Measurements from ENCODE around the gene MORF4L2. TPM values are rescaled to one million over a fixed set of nuclear protein-coding genes. Genes with fewer than 3 reads are reported as not detected.
"Not testable (repeated sequence)": the region's sequence is repeated elsewhere in the genome, so short reads cannot be mapped to it uniquely, and the experiment has no call there.

MORF4L2 gene
- total RNA-seq, 4 donors from 2014 or later = 171 to 235 (median 185) TPM

DNA sequence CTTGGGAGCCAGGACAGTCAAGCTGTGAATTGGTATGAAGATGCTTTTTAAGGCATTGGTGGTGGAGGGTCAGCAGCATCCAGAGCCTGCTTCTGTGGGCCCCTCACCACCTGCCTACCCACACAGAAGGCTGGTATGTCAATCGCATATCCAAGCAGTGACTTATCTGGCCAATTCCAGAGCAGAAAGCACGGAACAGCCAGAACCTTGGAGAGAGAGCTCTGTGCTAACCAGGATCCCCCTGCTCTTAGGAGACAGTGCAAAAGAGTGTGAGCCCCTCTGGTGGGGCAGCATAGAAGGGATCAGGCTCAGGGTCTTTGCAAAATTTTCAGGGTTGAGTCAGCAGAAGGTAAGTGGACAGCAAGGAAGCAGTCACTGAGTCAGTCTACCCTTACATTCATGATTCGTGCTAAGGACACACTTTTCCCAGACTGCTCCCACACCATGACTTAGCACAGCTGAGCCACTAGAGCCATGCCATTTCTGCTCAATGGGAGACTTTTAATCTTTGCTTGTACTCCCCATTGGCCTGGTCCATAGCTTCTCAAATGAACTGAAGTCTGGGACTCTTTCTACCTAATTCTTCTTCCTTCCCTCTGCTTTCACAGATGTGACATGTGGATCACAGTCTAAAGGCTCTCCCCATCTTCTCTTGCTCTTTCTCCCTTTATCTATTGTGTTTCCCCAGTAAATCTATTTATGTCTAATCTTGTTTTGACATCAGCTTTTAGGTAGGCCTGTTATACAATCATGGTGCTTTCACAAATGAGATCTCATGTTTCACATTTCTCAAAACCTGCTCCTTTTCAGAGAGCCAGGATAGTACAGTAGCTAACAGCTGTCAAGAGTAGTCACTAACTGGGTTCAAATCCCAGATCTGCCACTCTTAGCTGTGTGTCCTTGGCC, 20.0 kb downstream of the MORF4L2 start:
- Histone ChIP-seq H3K27me3 (no peaks in the 10 kb centered on the region), H3K9me3 (no peaks in the 10 kb centered on the region), H3K4me1 (no peaks in the 10 kb centered on the region), H3K36me3 (no peaks in the 10 kb centered on the region), H3K4me3 (no peak overlapping the region), H3K27ac (no peak overlapping the region)
- 66% methylated on average over 3 of the region's 3 CpGs; no CpG with 5 or more reads in 1 of the 2 donors for WGBS, 2 donors (ENCODE audit: low coverage in 1 of 2)
- intact Hi-C loops (cut with DNase I; ENCODE audit: low total_unique reads) (no loop called here), in situ Hi-C loops (cut with MboI; ENCODE audit: low pct_ligation_motif_present in 1 of 4, low pct_unique_long_range_greater_than_20kb in 1 of 4, low sequenced_read_pairs in 3 of 4) (no loop called here)
- TF ChIP-seq POLR2AphosphoS5 (IDR thresholded peaks at IDR 0.05) = no peak
- TF ChIP-seq EP300 (IDR thresholded peaks at IDR 0.05; ENCODE audit: low read depth) = no peak
- TF ChIP-seq, protein P1, sequence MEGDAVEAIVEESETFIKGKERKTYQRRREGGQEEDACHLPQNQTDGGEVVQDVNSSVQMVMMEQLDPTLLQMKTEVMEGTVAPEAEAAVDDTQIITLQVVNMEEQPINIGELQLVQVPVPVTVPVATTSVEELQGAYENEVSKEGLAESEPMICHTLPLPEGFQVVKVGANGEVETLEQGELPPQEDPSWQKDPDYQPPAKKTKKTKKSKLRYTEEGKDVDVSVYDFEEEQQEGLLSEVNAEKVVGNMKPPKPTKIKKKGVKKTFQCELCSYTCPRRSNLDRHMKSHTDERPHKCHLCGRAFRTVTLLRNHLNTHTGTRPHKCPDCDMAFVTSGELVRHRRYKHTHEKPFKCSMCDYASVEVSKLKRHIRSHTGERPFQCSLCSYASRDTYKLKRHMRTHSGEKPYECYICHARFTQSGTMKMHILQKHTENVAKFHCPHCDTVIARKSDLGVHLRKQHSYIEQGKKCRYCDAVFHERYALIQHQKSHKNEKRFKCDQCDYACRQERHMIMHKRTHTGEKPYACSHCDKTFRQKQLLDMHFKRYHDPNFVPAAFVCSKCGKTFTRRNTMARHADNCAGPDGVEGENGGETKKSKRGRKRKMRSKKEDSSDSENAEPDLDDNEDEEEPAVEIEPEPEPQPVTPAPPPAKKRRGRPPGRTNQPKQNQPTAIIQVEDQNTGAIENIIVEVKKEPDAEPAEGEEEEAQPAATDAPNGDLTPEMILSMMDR (IDR thresholded peaks at IDR 0.05) = no peak
- TF ChIP-seq POLR2A (IDR thresholded peaks at IDR 0.05) = no peak
- no peak for DNase-seq

DNA sequence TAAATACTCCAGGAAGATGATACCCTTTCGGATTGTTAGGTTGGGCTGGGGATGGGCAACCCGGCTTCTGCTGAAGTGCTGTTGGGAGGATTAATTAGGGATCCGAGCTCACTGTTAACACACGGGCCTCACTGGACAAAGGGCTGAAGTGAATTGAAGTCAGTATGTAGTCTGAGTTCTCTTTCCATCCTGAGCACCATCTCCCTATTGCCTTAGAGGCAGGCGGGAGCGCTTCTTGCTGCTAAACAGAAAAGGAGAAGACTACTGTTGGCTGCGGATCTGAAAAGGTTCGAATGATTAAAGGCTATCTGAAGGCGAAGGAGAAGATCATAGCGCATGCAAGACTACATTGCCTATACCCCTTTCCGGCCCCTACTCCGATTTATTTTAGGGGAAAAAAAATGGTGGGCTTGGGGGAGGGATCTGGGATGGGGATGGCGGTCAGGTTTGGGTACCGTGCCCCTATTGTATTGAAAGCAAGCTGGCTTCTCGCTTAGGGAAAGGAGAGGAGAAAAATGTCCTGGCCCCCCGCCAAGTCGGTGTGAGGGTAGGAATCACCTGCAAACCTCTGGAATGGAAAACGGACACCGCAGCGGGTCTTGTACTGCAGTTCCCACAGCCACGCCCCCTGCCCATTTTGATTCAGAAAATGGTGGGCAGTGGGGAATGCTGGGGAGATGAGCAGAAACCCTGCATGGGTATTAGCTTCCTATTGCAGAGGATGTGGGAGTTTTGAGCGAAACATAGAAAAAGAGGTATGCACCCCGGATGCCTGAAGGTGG, 22.3 kb downstream of the MORF4L2 start:
- no peaks in the 10 kb centered on the region for H3K36me3 ChIP-seq
- H3K9me3 ChIP-seq = no peaks in the 10 kb centered on the region
- WGBS, 2 donors (ENCODE audit: low coverage in 1 of 2) = 29 to 48% methylated on average over 6 to 23 of the region's 23 CpGs
- no peak overlapping the region for H3K27ac ChIP-seq
- no peak for DNase-seq
- H3K4me3 ChIP-seq = no peak overlapping the region
- no peaks in the 10 kb centered on the region for H3K4me1 ChIP-seq
- in situ Hi-C loops (cut with MboI; ENCODE audit: low pct_ligation_motif_present in 1 of 4, low pct_unique_long_range_greater_than_20kb in 1 of 4, low sequenced_read_pairs in 3 of 4) = no loop called here
- no peaks in the 10 kb centered on the region for H3K27me3 ChIP-seq
- TF ChIP-seq, protein P1 (IDR thresholded peaks at IDR 0.05) = no peak
- intact Hi-C loops (cut with DNase I; ENCODE audit: low total_unique reads) = no loop called here

DNA sequence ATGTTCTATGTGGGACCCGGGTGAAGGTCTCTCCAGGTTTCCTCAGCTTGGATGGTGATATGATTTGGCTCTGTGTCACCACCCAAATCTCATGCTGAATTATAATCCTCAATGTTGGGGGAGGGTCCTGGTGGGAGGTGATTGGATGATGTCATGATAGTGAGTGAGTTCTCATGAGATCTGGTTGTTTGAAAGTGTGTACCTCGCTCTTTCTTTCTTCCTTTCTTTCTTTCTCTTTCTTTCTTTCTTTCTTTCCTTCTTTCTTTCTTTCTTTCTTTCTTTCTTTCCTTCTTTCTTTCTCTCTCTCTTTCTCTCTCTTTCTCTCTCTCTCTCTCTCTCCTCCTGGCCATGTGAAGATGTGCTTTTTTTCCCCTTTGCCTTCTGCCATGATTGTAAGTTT, 27.0 kb downstream of the MORF4L2 start:
- in situ Hi-C loops (cut with MboI; ENCODE audit: low pct_ligation_motif_present in 1 of 4, low pct_unique_long_range_greater_than_20kb in 1 of 4, low sequenced_read_pairs in 3 of 4); H3K36me3 ChIP-seq: not testable (repeated sequence)

DNA sequence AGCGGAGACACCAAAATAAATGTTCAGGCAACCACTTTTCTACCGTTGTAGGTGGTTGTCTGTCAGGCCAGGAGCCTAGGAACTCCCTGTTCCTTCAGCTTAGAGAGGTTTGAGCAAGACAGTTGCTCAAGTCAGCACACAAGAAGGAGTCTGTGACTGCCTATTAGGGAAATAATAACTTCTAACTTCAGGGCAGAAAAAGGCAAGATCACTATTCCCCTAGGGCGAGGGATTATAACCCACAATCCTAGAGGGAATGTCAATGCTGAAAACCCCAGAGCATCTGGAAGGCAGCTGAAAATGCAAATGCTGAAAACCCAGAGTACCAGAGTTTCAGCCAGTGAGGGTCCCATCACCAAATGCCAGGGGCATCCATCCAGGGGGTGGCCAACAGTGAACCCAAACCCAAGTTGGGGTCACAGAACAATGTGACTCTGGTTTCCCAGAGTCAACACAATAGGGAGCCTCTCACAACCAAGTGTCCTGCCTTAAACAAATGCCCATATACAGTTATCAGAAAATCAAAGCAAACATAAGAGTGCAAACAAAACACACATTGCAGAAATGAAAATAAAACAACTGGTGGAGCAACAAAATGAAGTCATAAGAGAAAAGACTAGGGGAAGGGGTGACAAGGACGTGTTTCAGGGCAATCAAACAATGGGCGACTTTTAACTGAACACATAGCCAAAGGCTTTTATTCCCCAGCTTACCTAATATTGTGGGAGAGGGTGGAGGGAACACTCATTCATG, 27.6 kb downstream of the MORF4L2 start:
- in situ Hi-C loops (cut with MboI; ENCODE audit: low pct_ligation_motif_present in 1 of 4, low pct_unique_long_range_greater_than_20kb in 1 of 4, low sequenced_read_pairs in 3 of 4) = no loop called here
- H3K27ac ChIP-seq = no peak overlapping the region
- no peak for DNase-seq
- H3K27me3 ChIP-seq = no peaks in the 10 kb centered on the region
- H3K36me3 ChIP-seq = no peaks in the 10 kb centered on the region
- no peak for TF ChIP-seq EP300 (IDR thresholded peaks at IDR 0.05; ENCODE audit: low read depth)
- TF ChIP-seq POLR2AphosphoS5 (IDR thresholded peaks at IDR 0.05) = no peak
- TF ChIP-seq POLR2A (IDR thresholded peaks at IDR 0.05) = no peak
- TF ChIP-seq, protein P1 (IDR thresholded peaks at IDR 0.05) = no peak
- intact Hi-C loops (cut with DNase I; ENCODE audit: low total_unique reads) = no loop called here
- no peaks in the 10 kb centered on the region for H3K9me3 ChIP-seq
- WGBS, 2 donors (ENCODE audit: low coverage in 1 of 2) = 20 to 51% methylated on average over 1 to 5 of the region's 5 CpGs
- no peak overlapping the region for H3K4me3 ChIP-seq
- no peaks in the 10 kb centered on the region for H3K4me1 ChIP-seq

More for the DNA sequence above, 27.0 kb downstream of the MORF4L2 start:
- H3K4me1 ChIP-seq; H3K27me3 ChIP-seq; H3K27ac ChIP-seq; H3K4me3 ChIP-seq; intact Hi-C loops (cut with DNase I; ENCODE audit: low total_unique reads); DNase-seq; H3K9me3 ChIP-seq: not testable (repeated sequence)
- WGBS, 2 donors (ENCODE audit: low coverage in 1 of 2) = 78% methylated on average over 2 of the region's 2 CpGs; no CpG with 5 or more reads in 1 of the 2 donors

DNA sequence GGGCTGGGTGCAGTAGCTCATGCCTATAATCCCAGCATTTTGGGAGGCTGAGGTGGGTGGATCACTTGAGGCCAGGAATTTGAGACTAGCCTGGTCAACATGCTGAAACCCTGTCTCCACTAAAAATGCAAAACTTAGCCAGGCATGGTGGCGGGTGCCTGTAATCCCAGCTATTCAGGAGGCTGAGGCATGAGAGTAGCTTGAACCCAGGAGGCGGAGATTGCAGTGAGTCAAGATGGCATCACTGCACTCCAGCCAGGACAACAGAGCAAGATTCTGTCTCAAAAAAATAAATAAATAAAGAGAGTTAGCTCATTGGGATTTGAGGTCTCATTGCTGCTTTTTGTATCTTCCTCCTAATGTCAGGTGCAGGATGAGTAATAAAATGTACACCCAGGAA, 29.4 kb downstream of the MORF4L2 start:
- in situ Hi-C loops (cut with MboI; ENCODE audit: low pct_ligation_motif_present in 1 of 4, low pct_unique_long_range_greater_than_20kb in 1 of 4, low sequenced_read_pairs in 3 of 4) = not testable (repeated sequence)

More for the DNA sequence above, 29.4 kb downstream of the MORF4L2 start:
- H3K27ac ChIP-seq; intact Hi-C loops (cut with DNase I; ENCODE audit: low total_unique reads); H3K27me3 ChIP-seq; DNase-seq; H3K4me3 ChIP-seq; H3K4me1 ChIP-seq; H3K9me3 ChIP-seq; H3K36me3 ChIP-seq: not testable (repeated sequence)
- 82% methylated on average over 2 of the region's 2 CpGs; no CpG with 5 or more reads in 1 of the 2 donors for WGBS, 2 donors (ENCODE audit: low coverage in 1 of 2)

All from transverse colon (tissue), 4 donors.